GM12878 (cell line): ENCODE measurements around the gene TRIM38. TPM values are rescaled to one million over a fixed set of nuclear protein-coding genes. Genes with fewer than 3 reads are reported as not detected.

Experiments used
- ASH2L ChIP-seq: fragments of 300-600, 200-600 bp; sonication (generic); IDR thresholded peaks from 2 replicates; pipeline ENCODE4 v1.6.1; 2017; ENCODE audit warnings: low read depth, mild to moderate bottlenecking, borderline replicate concordance
- CEBPB ChIP-seq, 2 experiments: fragments of 150-350 bp in 1 of 2; IDR thresholded peaks; 2 replicates each; pipeline ENCODE4 v1.6.1; 2012 to 2014; ENCODE audit warnings: low read depth in 2 of 2, low read length in 2 of 2, borderline replicate concordance in 1 of 2, inconsistent platforms in 1 of 2
- DPF2 ChIP-seq: fragments of 450-650 bp; IDR thresholded peaks from 2 replicates; pipeline ENCODE4 v1.6.1; 2017; ENCODE audit warnings: mild to moderate bottlenecking
- NFYA ChIP-seq: IDR thresholded peaks from 2 replicates; pipeline ENCODE4 v1.6.1; 2011; ENCODE audit warnings: low read depth, mild to moderate bottlenecking, low read length, improper control_type of control experiment, borderline replicate concordance
- PAX8 ChIP-seq: fragments of 450-650 bp; IDR thresholded peaks from 2 replicates; pipeline ENCODE4 v1.6.1; 2017; ENCODE audit warnings: mild to moderate bottlenecking, moderate library complexity
- POU2F2 ChIP-seq: IDR thresholded peaks from 3 replicates; pipeline ENCODE4 v1.6.1; 2011; ENCODE audit warnings: low read depth, mild to moderate bottlenecking, low read length, borderline replicate concordance
- RAD51 ChIP-seq: fragments of 450-650 bp; IDR thresholded peaks from 2 replicates; pipeline ENCODE4 v1.6.1; 2016; ENCODE audit warnings: moderate library complexity, mild to moderate bottlenecking, inconsistent platforms
- RFX5 ChIP-seq: IDR thresholded peaks from 2 replicates; pipeline ENCODE4 v1.6.1; 2011; ENCODE audit warnings: low read depth, low read length, improper control_type of control experiment
- SMAD1 ChIP-seq: fragments of 450-650 bp; IDR thresholded peaks from 2 replicates; pipeline ENCODE4 v1.6.1; 2018; ENCODE audit warnings: mild to moderate bottlenecking, low read depth; ENCODE audit not compliant: partially characterized antibody
- SPI1 ChIP-seq: IDR thresholded peaks from 2 replicates; pipeline ENCODE4 v1.6.1; 2011; ENCODE audit warnings: low read depth, mild to moderate bottlenecking, low read length, moderate library complexity, borderline replicate concordance; ENCODE audit not compliant: insufficient read depth
- YY1 ChIP-seq: IDR thresholded peaks from 2 replicates; pipeline ENCODE4 v1.6.1; 2011; ENCODE audit warnings: low read depth, mild to moderate bottlenecking, low read length
- ZNF622 ChIP-seq: fragments of 450-650 bp; IDR thresholded peaks from 2 replicates; pipeline ENCODE4 v1.6.1; 2017; ENCODE audit warnings: mild to moderate bottlenecking, inconsistent platforms
- polyA plus RNA-seq, 11 experiments: library from polyadenylated mRNA; depleted of rRNA in 4 of 11; unstranded in 6 of 11; stranded (reverse) in 5 of 11; fragments of >200 nt; fragmentation: Nextera tagmentation in 4 of 11; fragmentation: Illumina TruSeq in 1 of 11; extraction: Ambion mirVana in 4 of 11; extraction: Trizol in 1 of 11; gene quantifications; 1 replicate in 1 of 11; 2 replicates in 10 of 11; pipeline versions ENCODE4 v1.2.1 to v1.2.3, GENCODE V29; 2011 to 2016; ENCODE audit warnings: inconsistent platforms in 2 of 11, missing spikeins in 2 of 11, low read depth in 1 of 11
- total RNA-seq, 4 experiments: library from RNA; depleted of rRNA in 3 of 4; stranded (reverse); fragments of >200 nt in 3 of 4; fragmentation: Illumina TruSeq in 1 of 4; extraction: Trizol in 1 of 4; gene quantifications; 2 replicates each; pipeline versions ENCODE4 v1.2.1 to v1.2.3, GENCODE V29; 2013 to 2021
- TF ChIP-seq, protein P1 (sequence below): fragments of 450-650 bp; conservative IDR thresholded peaks from 2 replicates; pipeline ENCODE4 v1.6.1; 2017; ENCODE audit warnings: mild to moderate bottlenecking, moderate library complexity
- TF ChIP-seq, protein P2 (sequence below): IDR thresholded peaks from 2 replicates; pipeline ENCODE4 v1.6.1; 2012; ENCODE audit warnings: low read depth, low read length, improper control_type of control experiment
- TF ChIP-seq, protein P3 (sequence below): fragments of 450-650 bp; IDR thresholded peaks from 2 replicates; pipeline ENCODE4 v1.6.1; 2016; ENCODE audit warnings: mild to moderate bottlenecking
- TF ChIP-seq, protein P4 (sequence below): fragments of 450-650 bp; IDR thresholded peaks from 2 replicates; pipeline ENCODE4 v1.6.1; 2018; ENCODE audit warnings: borderline replicate concordance, mild to moderate bottlenecking; ENCODE audit not compliant: partially characterized antibody
- TF ChIP-seq, protein P5 (sequence below): fragments of 150-350 bp; IDR thresholded peaks from 2 replicates; pipeline ENCODE4 v1.6.1; 2014; ENCODE audit warnings: mild to moderate bottlenecking, low read depth, low read length
- TF ChIP-seq, protein P6 (sequence below), 3 experiments: IDR thresholded peaks in 2 of 3; conservative IDR thresholded peaks in 1 of 3; 2 replicates each; pipeline ENCODE4 v1.5.1; 2011; ENCODE audit warnings: low read depth in 3 of 3, low read length in 3 of 3, mild to moderate bottlenecking in 3 of 3, control low read depth in 2 of 3, moderate library complexity in 2 of 3, inconsistent platforms in 1 of 3, mixed read lengths in 1 of 3; ENCODE audit not compliant: control insufficient read depth in 2 of 3, insufficient read depth in 1 of 3; ENCODE audit errors: extremely low read depth in 1 of 3

The TRIM38 gene
- total and polyA plus RNA-seq, 10 of the 15 experiments (the other 5 are each of a cell fraction or from before 2014, with no cell fraction given) = 4.5 to 14.7 (median 11.1) TPM

DNA sequence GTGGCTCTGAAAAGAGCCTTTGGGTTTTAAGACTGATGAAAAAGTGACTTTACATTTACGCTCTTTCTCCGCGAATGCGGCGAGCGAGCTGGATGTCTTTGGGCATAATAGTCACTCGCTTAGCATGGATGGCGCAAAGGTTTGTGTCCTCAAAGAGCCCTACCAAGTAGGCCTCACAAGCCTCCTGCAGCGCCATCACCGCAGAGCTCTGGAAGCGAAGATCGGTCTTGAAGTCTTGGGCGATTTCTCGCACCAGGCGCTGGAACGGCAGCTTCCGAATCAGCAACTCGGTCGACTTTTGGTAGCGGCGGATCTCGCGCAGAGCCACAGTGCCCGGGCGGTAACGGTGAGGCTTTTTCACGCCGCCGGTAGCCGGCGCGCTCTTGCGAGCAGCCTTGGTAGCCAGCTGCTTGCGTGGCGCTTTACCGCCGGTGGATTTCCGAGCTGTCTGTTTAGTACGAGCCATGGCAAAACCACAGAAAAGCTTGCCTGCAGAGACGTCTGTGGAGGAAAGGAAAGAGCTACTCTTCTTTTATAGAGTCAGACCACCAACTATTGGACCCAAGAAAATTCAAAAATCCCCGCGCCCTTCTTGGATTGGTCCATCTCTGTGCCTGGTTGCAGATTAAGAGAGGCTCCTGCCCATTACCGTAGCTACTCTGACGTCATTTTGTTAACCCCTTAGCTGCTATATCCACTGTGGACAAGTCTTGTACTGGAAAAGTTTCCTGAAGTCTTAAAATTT, 69.2 kb downstream of the TRIM38 start (continued):
- TF ChIP-seq POU2F2 (peak; percentile 97), RAD51 (0 out of 2 replicates have a peak, but pooled peaks have one; percentile 20), CEBPB (IDR thresholded peaks at IDR 0.05; ENCODE audit: borderline replicate concordance in 1 of 2, low read depth in 2 of 2, low read length in 2 of 2) (peak; percentile 13 to 85; a peak in 1 of 4 replicates), DPF2 (0 out of 2 replicates have a peak, but pooled peaks have one; percentile 42), NFYA (peak; percentile 92), YY1 (peak; percentile 74), SMAD1 (peak; percentile 97), ASH2L (no peak), SPI1 (no peak), PAX8 (no peak), ZNF622 (no peak), RFX5 (no peak)
- TF ChIP-seq, protein P1, sequence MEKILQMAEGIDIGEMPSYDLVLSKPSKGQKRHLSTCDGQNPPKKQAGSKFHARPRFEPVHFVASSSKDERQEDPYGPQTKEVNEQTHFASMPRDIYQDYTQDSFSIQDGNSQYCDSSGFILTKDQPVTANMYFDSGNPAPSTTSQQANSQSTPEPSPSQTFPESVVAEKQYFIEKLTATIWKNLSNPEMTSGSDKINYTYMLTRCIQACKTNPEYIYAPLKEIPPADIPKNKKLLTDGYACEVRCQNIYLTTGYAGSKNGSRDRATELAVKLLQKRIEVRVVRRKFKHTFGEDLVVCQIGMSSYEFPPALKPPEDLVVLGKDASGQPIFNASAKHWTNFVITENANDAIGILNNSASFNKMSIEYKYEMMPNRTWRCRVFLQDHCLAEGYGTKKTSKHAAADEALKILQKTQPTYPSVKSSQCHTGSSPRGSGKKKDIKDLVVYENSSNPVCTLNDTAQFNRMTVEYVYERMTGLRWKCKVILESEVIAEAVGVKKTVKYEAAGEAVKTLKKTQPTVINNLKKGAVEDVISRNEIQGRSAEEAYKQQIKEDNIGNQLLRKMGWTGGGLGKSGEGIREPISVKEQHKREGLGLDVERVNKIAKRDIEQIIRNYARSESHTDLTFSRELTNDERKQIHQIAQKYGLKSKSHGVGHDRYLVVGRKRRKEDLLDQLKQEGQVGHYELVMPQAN = peak; percentile 100
- TF ChIP-seq, protein P2, sequence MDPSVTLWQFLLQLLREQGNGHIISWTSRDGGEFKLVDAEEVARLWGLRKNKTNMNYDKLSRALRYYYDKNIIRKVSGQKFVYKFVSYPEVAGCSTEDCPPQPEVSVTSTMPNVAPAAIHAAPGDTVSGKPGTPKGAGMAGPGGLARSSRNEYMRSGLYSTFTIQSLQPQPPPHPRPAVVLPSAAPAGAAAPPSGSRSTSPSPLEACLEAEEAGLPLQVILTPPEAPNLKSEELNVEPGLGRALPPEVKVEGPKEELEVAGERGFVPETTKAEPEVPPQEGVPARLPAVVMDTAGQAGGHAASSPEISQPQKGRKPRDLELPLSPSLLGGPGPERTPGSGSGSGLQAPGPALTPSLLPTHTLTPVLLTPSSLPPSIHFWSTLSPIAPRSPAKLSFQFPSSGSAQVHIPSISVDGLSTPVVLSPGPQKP = peak; percentile 60; the same call in 1 of the 2 replicates
- TF ChIP-seq, protein P3, sequence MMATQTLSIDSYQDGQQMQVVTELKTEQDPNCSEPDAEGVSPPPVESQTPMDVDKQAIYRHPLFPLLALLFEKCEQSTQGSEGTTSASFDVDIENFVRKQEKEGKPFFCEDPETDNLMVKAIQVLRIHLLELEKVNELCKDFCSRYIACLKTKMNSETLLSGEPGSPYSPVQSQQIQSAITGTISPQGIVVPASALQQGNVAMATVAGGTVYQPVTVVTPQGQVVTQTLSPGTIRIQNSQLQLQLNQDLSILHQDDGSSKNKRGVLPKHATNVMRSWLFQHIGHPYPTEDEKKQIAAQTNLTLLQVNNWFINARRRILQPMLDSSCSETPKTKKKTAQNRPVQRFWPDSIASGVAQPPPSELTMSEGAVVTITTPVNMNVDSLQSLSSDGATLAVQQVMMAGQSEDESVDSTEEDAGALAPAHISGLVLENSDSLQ = peak; percentile 83
- TF ChIP-seq, protein P4, sequence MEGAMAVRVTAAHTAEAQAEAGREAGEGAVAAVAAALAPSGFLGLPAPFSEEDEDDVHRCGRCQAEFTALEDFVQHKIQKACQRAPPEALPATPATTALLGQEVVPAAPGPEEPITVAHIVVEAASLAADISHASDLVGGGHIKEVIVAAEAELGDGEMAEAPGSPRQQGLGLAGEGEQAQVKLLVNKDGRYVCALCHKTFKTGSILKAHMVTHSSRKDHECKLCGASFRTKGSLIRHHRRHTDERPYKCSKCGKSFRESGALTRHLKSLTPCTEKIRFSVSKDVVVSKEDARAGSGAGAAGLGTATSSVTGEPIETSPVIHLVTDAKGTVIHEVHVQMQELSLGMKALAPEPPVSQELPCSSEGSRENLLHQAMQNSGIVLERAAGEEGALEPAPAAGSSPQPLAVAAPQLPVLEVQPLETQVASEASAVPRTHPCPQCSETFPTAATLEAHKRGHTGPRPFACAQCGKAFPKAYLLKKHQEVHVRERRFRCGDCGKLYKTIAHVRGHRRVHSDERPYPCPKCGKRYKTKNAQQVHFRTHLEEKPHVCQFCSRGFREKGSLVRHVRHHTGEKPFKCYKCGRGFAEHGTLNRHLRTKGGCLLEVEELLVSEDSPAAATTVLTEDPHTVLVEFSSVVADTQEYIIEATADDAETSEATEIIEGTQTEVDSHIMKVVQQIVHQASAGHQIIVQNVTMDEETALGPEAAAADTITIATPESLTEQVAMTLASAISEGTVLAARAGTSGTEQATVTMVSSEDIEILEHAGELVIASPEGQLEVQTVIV = no peak
- TF ChIP-seq, protein P5, sequence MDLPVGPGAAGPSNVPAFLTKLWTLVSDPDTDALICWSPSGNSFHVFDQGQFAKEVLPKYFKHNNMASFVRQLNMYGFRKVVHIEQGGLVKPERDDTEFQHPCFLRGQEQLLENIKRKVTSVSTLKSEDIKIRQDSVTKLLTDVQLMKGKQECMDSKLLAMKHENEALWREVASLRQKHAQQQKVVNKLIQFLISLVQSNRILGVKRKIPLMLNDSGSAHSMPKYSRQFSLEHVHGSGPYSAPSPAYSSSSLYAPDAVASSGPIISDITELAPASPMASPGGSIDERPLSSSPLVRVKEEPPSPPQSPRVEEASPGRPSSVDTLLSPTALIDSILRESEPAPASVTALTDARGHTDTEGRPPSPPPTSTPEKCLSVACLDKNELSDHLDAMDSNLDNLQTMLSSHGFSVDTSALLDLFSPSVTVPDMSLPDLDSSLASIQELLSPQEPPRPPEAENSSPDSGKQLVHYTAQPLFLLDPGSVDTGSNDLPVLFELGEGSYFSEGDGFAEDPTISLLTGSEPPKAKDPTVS = no peak
- TF ChIP-seq, protein P6, sequence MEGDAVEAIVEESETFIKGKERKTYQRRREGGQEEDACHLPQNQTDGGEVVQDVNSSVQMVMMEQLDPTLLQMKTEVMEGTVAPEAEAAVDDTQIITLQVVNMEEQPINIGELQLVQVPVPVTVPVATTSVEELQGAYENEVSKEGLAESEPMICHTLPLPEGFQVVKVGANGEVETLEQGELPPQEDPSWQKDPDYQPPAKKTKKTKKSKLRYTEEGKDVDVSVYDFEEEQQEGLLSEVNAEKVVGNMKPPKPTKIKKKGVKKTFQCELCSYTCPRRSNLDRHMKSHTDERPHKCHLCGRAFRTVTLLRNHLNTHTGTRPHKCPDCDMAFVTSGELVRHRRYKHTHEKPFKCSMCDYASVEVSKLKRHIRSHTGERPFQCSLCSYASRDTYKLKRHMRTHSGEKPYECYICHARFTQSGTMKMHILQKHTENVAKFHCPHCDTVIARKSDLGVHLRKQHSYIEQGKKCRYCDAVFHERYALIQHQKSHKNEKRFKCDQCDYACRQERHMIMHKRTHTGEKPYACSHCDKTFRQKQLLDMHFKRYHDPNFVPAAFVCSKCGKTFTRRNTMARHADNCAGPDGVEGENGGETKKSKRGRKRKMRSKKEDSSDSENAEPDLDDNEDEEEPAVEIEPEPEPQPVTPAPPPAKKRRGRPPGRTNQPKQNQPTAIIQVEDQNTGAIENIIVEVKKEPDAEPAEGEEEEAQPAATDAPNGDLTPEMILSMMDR (IDR thresholded peaks at IDR 0.05 in 2 of 3, conservative IDR thresholded peaks at IDR 0.05 in 1 of 3; ENCODE audit: control insufficient read depth in 2 of 3, extremely low read depth in 1 of 3, insufficient read depth in 1 of 3, low read depth in 3 of 3, low read length in 3 of 3) = 0 out of 6 replicates have a peak, but pooled peaks of 1 of the 3 experiments have one; percentile 11
